Upper lobe of right lung (tissue), 1 donor: Measurements from ENCODE around the gene PXYLP1. TPM values are rescaled to one million over a fixed set of nuclear protein-coding genes. Genes with fewer than 3 reads are reported as not detected.

Experiments used
- ATAC-seq: fragments of 200-7000 bp; cut with Tn5 transposase; one replicate; pipeline ENCODE4 v1.9.1; 2020; ENCODE audit warnings: mild to moderate bottlenecking, moderate library complexity
- DNase-seq: peaks from one replicate; pipeline ENCODE4 v3.0.0-alpha.2; 2020
- H3K27ac ChIP-seq: fragments of 200-600 bp; one replicate; pipeline ENCODE4 v1.8.0; 2022
- H3K27me3 ChIP-seq: fragments of 200-600 bp; one replicate; pipeline ENCODE4 v1.8.0; 2022; ENCODE audit warnings: mild to moderate bottlenecking
- H3K36me3 ChIP-seq: fragments of 200-600 bp; one replicate; pipeline ENCODE4 v1.8.0; 2022
- H3K4me1 ChIP-seq: fragments of 200-600 bp; one replicate; pipeline ENCODE4 v1.8.0; 2022
- H3K4me3 ChIP-seq: fragments of 200-600 bp; one replicate; pipeline ENCODE4 v1.8.0; 2022; ENCODE audit warnings: mild to moderate bottlenecking
- H3K9me3 ChIP-seq: fragments of 200-600 bp; one replicate; pipeline ENCODE4 v1.8.0; 2022
- intact Hi-C: fragments of 100-400 bp; cut with DNase I; formaldehyde crosslinking; loops from one replicate; pipeline ENCODE4 v1.11.0; 2022
- total RNA-seq: library from RNA; stranded (reverse); fragmentation: NEBNext Ultra II Directional; extraction: Animal tissue kit (Norgen Biotek cat#: 25700); gene quantifications from one replicate; pipeline ENCODE4 v1.2.1, GENCODE V29; 2021
- TF ChIP-seq, protein P1 (sequence below): fragments of 200-600 bp; IDR thresholded peaks from one replicate; pipeline ENCODE4 v1.8.0; 2022; ENCODE audit warnings: antibody characterized with exemption
- donor health status: DM: no; HTN: yes; CAD: no; lungs with severe emphysema.

The PXYLP1 gene
- total RNA-seq, 1 donor from 2014 or later: 13.6 TPM

DNA sequence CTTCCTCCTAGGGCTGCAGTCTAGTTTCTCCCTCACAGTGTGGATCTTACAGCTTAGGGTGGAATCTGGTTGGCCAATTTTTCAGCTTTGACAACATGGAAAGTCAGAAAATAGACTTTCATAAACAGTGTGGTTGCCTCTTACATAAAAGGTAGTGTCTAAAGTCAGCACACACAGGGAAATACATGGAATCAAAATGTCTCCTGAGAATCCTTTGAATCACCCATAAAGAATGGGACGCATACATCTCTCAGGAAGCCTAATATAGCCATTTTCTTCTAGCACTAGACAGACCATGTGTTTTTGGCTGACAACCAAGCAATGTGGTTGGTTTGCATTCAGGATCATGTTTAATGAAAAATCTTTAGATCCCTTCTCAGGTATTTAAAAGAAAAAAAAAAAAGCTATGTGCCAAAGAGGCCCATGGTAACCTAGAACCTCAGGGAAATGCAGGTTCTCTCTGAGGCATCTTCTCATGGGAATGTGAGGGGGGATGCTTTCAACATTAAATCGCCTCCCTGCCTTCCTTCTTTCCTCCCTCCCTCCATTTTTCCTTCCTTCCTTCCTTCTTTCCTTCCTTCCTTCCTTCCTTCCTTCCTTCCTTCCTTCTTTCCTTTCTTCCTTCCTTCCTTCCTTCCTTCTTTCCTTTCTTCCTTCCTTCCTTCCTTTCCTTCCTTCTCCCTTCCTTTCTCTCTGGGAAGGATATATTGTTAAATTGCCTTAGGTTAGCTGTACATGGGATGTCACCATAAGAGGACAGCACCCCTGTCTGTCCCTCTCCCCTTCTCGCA lies 102.4 kb downstream of the PXYLP1 start:
- TF ChIP-seq, protein P1, sequence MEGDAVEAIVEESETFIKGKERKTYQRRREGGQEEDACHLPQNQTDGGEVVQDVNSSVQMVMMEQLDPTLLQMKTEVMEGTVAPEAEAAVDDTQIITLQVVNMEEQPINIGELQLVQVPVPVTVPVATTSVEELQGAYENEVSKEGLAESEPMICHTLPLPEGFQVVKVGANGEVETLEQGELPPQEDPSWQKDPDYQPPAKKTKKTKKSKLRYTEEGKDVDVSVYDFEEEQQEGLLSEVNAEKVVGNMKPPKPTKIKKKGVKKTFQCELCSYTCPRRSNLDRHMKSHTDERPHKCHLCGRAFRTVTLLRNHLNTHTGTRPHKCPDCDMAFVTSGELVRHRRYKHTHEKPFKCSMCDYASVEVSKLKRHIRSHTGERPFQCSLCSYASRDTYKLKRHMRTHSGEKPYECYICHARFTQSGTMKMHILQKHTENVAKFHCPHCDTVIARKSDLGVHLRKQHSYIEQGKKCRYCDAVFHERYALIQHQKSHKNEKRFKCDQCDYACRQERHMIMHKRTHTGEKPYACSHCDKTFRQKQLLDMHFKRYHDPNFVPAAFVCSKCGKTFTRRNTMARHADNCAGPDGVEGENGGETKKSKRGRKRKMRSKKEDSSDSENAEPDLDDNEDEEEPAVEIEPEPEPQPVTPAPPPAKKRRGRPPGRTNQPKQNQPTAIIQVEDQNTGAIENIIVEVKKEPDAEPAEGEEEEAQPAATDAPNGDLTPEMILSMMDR: no peak
- Histone ChIP-seq H3K36me3 (no peaks in the 10 kb centered on the region), H3K27me3 (no peaks in the 10 kb centered on the region), H3K4me3 (no peak overlapping the region), H3K9me3 (no peaks in the 10 kb centered on the region), H3K4me1 (no peaks in the 10 kb centered on the region), H3K27ac (no peak overlapping the region)
- ATAC-seq (no peak), DNase-seq (no peak)
- intact Hi-C loops: no loop called here

DNA sequence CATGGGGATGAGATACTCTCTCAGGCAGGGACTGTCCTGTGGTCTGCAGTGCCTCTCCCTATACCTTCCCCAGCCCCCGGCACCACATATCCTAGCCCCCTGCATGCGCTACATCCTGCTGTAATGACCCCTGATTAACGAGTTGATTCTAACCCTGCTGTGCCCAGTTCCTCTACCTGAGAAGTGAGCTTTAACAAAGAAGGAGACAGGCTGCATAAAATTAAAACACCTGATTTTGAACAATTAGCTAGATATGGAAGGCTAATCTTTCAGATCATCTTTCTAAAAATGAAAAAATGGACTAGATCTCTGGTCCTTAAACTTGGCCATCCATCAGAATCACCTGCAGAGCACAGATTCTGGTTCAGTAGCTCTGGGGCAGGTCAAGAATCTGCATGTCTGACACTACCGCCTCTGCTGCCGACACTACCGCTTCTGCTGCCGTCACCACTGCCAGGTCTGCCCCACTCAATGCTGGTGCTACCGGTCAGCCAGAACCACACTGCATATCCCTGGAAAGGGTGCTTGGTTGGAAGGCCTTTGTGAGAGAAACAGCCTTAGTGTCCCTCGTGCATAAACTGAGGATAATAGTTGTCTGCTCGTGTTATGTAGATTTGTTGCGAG lies 103.1 kb downstream of the PXYLP1 start:
- no peak for DNase-seq

DNA sequence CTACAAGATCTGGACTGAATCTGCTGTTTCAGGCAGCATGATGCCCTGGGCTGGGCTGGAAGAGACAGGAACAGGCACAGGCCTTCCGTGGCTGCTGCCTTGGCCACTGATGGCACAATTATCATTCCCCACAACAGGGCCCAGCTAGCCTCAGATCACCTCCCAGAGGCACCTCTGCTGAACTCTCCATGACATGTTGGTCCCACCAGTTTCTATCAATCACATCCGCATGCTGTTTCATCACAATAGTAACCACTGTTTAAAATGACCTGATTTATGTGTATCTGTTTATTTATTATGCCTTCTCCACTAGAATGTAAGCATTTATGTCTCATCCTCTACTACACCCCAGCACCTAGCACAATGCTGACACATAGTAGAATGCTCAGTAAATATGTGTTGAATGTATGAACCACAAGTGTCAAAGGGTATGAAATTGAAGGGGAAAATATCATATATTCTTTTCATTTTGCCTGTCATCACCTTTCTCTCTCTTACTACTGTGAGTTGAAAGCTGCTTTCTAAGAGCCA lies 104.0 kb downstream of the PXYLP1 start:
- Histone ChIP-seq H3K9me3 (no peaks in the 10 kb centered on the region), H3K27ac (no peak overlapping the region), H3K4me1 (no peaks in the 10 kb centered on the region), H3K4me3 (no peak overlapping the region), H3K36me3 (no peaks in the 10 kb centered on the region), H3K27me3 (no peaks in the 10 kb centered on the region)
- no peak for ATAC-seq
- intact Hi-C loops: no loop called here
- no peak for DNase-seq
- TF ChIP-seq, protein P1: no peak

More for the DNA sequence above, 103.1 kb downstream of the PXYLP1 start:
- H3K9me3 ChIP-seq: no peaks in the 10 kb centered on the region
- intact Hi-C loops: no loop called here
- no peak for ATAC-seq
- H3K36me3 ChIP-seq: no peaks in the 10 kb centered on the region
- TF ChIP-seq, protein P1: no peak
- no peaks in the 10 kb centered on the region for H3K27me3 ChIP-seq
- H3K4me1 ChIP-seq: no peaks in the 10 kb centered on the region
- H3K27ac ChIP-seq: no peak overlapping the region
- H3K4me3 ChIP-seq: no peak overlapping the region

DNA sequence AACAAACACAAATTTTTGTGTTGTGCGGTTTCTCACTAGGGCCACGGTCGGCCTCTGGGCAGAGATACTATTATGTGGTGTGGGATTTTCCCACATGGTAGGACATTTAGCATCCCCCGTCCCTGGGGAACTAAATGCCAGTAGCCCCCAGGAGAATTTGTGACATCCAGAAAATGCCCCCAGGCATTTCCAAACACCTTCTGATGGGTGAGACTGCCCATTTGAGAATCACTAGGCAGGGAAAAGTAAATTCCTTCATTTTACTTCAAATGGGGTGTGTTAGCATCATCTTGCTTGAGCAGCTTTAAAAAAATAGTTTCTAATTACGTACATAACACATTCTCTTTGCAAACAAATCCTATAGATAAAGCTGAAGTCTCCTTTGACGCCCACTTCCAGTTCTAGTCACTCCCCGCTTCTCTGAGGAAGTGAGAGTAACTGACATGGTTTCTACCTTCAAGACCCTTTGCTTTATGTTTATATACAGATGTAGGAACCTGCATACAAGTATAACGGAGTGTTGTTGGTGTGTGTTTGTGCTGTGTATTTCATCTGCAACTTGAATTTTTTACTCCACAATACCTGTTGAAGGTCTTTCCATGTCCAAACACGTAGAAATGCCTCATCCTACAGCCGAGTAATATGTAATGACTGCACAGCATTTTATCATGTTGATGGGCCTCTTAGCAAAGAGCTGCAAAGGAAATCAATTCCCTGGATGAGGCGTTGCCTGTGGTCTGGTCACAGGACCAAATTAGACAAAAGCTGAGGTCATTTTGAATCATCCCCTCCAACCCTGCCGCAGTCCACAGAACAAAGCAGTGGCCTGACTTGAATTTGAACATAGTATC lies 105.3 kb downstream of the PXYLP1 start:
- no peaks in the 10 kb centered on the region for H3K27me3 ChIP-seq
- TF ChIP-seq, protein P1: no peak
- no peak overlapping the region for H3K4me3 ChIP-seq
- intact Hi-C loops: no loop called here
- peak overlapping the region; percentile 27 for H3K27ac ChIP-seq
- no peaks in the 10 kb centered on the region for H3K9me3 ChIP-seq
- ATAC-seq (peak; percentile 70), DNase-seq (no peak)
- H3K36me3 ChIP-seq: no peaks in the 10 kb centered on the region
- no peaks in the 10 kb centered on the region for H3K4me1 ChIP-seq

DNA sequence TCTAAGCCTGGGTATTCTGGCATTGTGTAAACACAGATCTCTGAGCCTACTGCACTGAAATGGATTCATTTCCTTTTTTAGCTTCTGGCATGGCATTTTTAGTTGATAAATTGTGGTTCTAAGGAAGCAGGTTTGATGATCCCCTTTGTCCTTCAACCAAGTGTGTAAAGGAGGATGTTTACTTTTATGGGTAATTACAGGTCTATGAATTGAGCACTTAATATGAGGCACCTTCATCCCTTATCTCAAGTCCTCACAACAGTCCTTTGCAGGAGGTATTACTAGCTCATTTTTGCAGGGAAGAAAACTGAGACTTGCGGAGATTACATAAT lies 105.9 kb downstream of the PXYLP1 start:
- no peak for DNase-seq
- Histone ChIP-seq H3K27me3 (no peaks in the 10 kb centered on the region), H3K4me1 (no peaks in the 10 kb centered on the region), H3K36me3 (no peaks in the 10 kb centered on the region), H3K4me3 (no peak overlapping the region), H3K27ac (peak overlapping the region; percentile 27), H3K9me3 (no peaks in the 10 kb centered on the region)
- no peak for ATAC-seq
- TF ChIP-seq, protein P1: no peak
- intact Hi-C loops: no loop called here
